WTC11 (cell line): ENCODE measurements around the gene SMARCA5.

Experiments used
- GTF2I ChIP-seq: fragments of 250-450 bp; sonication (Bioruptor Pico); conservative IDR thresholded peaks from 2 replicates; pipeline ENCODE4 v1.4.0; 2021; ENCODE audit warnings: mild to moderate bottlenecking
- KAT7 ChIP-seq: sonication (generic); formaldehyde crosslinking; IDR thresholded peaks from 2 replicates; pipeline ENCODE4 v1.8.1; 2023; ENCODE audit warnings: missing genetic modification reagents, mild to moderate bottlenecking, borderline replicate concordance
- NFATC4 ChIP-seq: fragments of 250-450 bp; sonication (Bioruptor Pico); IDR thresholded peaks from 2 replicates; pipeline ENCODE4 v1.9.0; 2021; ENCODE audit warnings: mild to moderate bottlenecking
- STAT6 ChIP-seq: sonication (generic); formaldehyde crosslinking; conservative IDR thresholded peaks from 2 replicates; pipeline ENCODE4 v1.8.1; 2023; ENCODE audit warnings: mild to moderate bottlenecking, low read depth, missing genetic modification reagents, moderate library complexity
- TCF7 ChIP-seq: sonication (generic); formaldehyde crosslinking; IDR thresholded peaks from 2 replicates; pipeline ENCODE4 v1.8.0; 2022; ENCODE audit warnings: mild to moderate bottlenecking, low read depth, missing genetic modification reagents, moderate library complexity
- TEAD4 ChIP-seq: sonication (generic); formaldehyde crosslinking; IDR thresholded peaks from 2 replicates; pipeline ENCODE4 v1.8.0; 2022; ENCODE audit warnings: mild to moderate bottlenecking, missing genetic modification reagents
- TF ChIP-seq, protein P1 (sequence below): sonication (generic); formaldehyde crosslinking; IDR thresholded peaks from 2 replicates; pipeline ENCODE4 v1.8.1; 2023; ENCODE audit warnings: mild to moderate bottlenecking, missing genetic modification reagents, moderate library complexity
- TF ChIP-seq, protein P2 (sequence below): fragments of 200-600 bp; IDR thresholded peaks from 2 replicates; pipeline ENCODE4 v1.8.0; 2022; ENCODE audit warnings: antibody characterized with exemption
- TF ChIP-seq, protein P3 (sequence below): fragments of 250-450 bp; sonication (Bioruptor Pico); IDR thresholded peaks from 2 replicates; pipeline ENCODE4 v1.9.0; 2021; ENCODE audit warnings: moderate library complexity, mild to moderate bottlenecking, inconsistent platforms, borderline replicate concordance
- TF ChIP-seq, protein P4 (sequence below): fragments of 250-450 bp; sonication (Bioruptor Pico); IDR thresholded peaks from 2 replicates; pipeline ENCODE4 v1.9.0; 2021; ENCODE audit warnings: mild to moderate bottlenecking

DNA sequence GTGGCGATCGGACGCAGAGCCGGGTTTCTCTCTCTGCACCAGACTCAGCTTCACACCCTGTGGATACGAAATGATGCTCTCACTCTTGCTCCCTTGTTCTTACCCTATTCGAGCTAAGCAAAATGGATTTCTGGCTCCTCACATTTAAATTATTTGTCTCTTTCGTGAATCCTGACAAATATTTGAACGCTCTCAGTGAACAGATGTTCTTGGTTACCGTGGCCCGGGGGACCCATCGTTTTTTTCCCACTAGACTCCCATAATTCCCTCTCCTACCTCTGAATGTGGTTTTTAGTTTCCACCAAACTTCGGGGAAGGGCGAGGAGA lies 630 bp downstream of the SMARCA5 start:
- TF ChIP-seq, protein P1, sequence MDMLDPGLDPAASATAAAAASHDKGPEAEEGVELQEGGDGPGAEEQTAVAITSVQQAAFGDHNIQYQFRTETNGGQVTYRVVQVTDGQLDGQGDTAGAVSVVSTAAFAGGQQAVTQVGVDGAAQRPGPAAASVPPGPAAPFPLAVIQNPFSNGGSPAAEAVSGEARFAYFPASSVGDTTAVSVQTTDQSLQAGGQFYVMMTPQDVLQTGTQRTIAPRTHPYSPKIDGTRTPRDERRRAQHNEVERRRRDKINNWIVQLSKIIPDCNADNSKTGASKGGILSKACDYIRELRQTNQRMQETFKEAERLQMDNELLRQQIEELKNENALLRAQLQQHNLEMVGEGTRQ (CRISPR knock-in tag) = no peak
- no peak for TF ChIP-seq STAT6 (CRISPR knock-in tag)
- TF ChIP-seq, protein P2, sequence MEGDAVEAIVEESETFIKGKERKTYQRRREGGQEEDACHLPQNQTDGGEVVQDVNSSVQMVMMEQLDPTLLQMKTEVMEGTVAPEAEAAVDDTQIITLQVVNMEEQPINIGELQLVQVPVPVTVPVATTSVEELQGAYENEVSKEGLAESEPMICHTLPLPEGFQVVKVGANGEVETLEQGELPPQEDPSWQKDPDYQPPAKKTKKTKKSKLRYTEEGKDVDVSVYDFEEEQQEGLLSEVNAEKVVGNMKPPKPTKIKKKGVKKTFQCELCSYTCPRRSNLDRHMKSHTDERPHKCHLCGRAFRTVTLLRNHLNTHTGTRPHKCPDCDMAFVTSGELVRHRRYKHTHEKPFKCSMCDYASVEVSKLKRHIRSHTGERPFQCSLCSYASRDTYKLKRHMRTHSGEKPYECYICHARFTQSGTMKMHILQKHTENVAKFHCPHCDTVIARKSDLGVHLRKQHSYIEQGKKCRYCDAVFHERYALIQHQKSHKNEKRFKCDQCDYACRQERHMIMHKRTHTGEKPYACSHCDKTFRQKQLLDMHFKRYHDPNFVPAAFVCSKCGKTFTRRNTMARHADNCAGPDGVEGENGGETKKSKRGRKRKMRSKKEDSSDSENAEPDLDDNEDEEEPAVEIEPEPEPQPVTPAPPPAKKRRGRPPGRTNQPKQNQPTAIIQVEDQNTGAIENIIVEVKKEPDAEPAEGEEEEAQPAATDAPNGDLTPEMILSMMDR = no peak
- no peak for TF ChIP-seq NFATC4 (CRISPR knock-in tag)
- no peak for TF ChIP-seq TEAD4
- TF ChIP-seq KAT7 (CRISPR knock-in tag) = no peak
- TF ChIP-seq, protein P3, sequence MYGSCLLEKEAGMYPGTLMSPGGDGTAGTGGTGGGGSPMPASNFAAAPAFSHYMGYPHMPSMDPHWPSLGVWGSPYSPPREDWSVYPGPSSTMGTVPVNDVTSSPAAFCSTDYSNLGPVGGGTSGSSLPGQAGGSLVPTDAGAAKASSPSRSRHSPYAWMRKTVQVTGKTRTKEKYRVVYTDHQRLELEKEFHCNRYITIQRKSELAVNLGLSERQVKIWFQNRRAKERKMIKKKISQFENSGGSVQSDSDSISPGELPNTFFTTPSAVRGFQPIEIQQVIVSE = no peak
- TF ChIP-seq, protein P4, sequence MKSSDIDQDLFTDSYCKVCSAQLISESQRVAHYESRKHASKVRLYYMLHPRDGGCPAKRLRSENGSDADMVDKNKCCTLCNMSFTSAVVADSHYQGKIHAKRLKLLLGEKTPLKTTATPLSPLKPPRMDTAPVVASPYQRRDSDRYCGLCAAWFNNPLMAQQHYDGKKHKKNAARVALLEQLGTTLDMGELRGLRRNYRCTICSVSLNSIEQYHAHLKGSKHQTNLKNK = no peak
- TF ChIP-seq GTF2I = no peak
- no peak for TF ChIP-seq TCF7 (CRISPR knock-in tag)
